Fibroblast of lung (primary cell): ENCODE results near the gene RCAN1. TPM values are rescaled to one million over a fixed set of nuclear protein-coding genes. Genes with fewer than 3 reads are reported as not detected.

Source experiments
- DNase-seq, 2 donors: peaks; one replicate each; pipeline versions ENCODE4 v3.0.0 to v3.0.0-alpha.2; 2010; ENCODE audit warnings: low read depth in 2 of 2
- H2AFZ ChIP-seq: 2 replicates; pipeline ENCODE4 v1.5.1; 2012; ENCODE audit warnings: low read length, control low read depth, inconsistent platforms
- H3K27ac ChIP-seq: 2 replicates; pipeline ENCODE4 v1.5.1; 2011; ENCODE audit warnings: low read length, control low read depth; ENCODE audit not compliant: insufficient read depth
- H3K27me3 ChIP-seq: 2 replicates; pipeline ENCODE4 v1.5.1; 2011; ENCODE audit warnings: mild to moderate bottlenecking, low read length; ENCODE audit not compliant: control insufficient read depth, insufficient read depth
- H3K36me3 ChIP-seq: 2 replicates; pipeline ENCODE4 v1.5.1; 2011; ENCODE audit warnings: low read length; ENCODE audit not compliant: control insufficient read depth, insufficient read depth
- H3K4me1 ChIP-seq: 2 replicates; pipeline ENCODE4 v1.5.1; 2011; ENCODE audit warnings: low read length; ENCODE audit not compliant: control insufficient read depth, insufficient read depth; ENCODE audit errors: extremely low read depth
- H3K4me2 ChIP-seq: 2 replicates; pipeline ENCODE4 v1.5.1; 2011; ENCODE audit warnings: low read length, control low read depth; ENCODE audit not compliant: insufficient read depth; ENCODE audit errors: extremely low read depth
- H3K4me3 ChIP-seq, 4 experiments: fragments of 200-600 bp in 1 of 4; sonication (generic) in 1 of 4; replicated peaks in 1 of 4; 2 replicates each; pipeline ENCODE4 v1.5.1; 2011 to 2016; ENCODE audit warnings: low read length in 4 of 4, low read depth in 3 of 4, mild to moderate bottlenecking in 3 of 4, control low read depth in 2 of 4, inconsistent platforms in 1 of 4, mixed read lengths in 1 of 4; ENCODE audit not compliant: insufficient read depth in 1 of 4; ENCODE audit errors: control extremely low read depth in 1 of 4
- H3K79me2 ChIP-seq: 2 replicates; pipeline ENCODE4 v1.5.1; 2012; ENCODE audit warnings: mild to moderate bottlenecking, low read length, inconsistent platforms; ENCODE audit not compliant: control insufficient read depth, insufficient read depth
- H3K9ac ChIP-seq: 2 replicates; pipeline ENCODE4 v1.5.1; 2011; ENCODE audit warnings: mild to moderate bottlenecking, low read length, control low read depth; ENCODE audit not compliant: insufficient read depth
- H3K9me3 ChIP-seq: 2 replicates; pipeline ENCODE4 v1.5.1; 2012; ENCODE audit warnings: low read depth, low read length; ENCODE audit not compliant: control insufficient read depth, insufficient read depth
- H4K20me1 ChIP-seq: 2 replicates; pipeline ENCODE4 v1.5.1; 2011; ENCODE audit warnings: low read length; ENCODE audit not compliant: control insufficient read depth, insufficient read depth; ENCODE audit errors: extremely low read depth
- EZH2 ChIP-seq: IDR thresholded peaks from 2 replicates; pipeline ENCODE4 v1.5.1; 2012; ENCODE audit warnings: low read length, control low read depth, mild to moderate bottlenecking; ENCODE audit errors: missing control alignments
- polyA plus RNA-seq, 2 donors: library from polyadenylated mRNA; depleted of rRNA in 1 of 2; stranded (reverse) in 1 of 2; unstranded in 1 of 2; fragments of >200 nt; gene quantifications; 2 replicates each; pipeline ENCODE4 v1.2.1, GENCODE V29; 2011 to 2012; ENCODE audit warnings: missing spikeins in 1 of 2
- total RNA-seq: library from RNA; depleted of rRNA; stranded (reverse); fragments of >200 nt; gene quantifications from 2 replicates; pipeline ENCODE4 v1.2.1, GENCODE V29; 2014
- TF ChIP-seq, protein P1 (sequence below), 2 donors: IDR thresholded peaks in 1 of 2; conservative IDR thresholded peaks in 1 of 2; 1 replicate in 1 of 2; 2 replicates in 1 of 2; pipeline ENCODE4 v1.5.1; 2011 to 2012; ENCODE audit warnings: low read length in 2 of 2, control low read depth in 1 of 2, inconsistent platforms in 1 of 2, low read depth in 1 of 2, mild to moderate bottlenecking in 1 of 2

The RCAN1 gene
- total and polyA plus RNA-seq, 2 donors (not counting 1 experiment from before 2014, with no cell fraction given): 94.8 to 259 TPM

GRCh38 chr21:34536311-34536710, 78.6 kb downstream of the RCAN1 start:
- Histone ChIP-seq H2AFZ (no peak overlapping the region), H3K4me2 (no peak overlapping the region), H3K4me3 (no peak overlapping the region), H4K20me1 (no peaks in the 10 kb centered on the region), H3K27ac (no peak overlapping the region), H3K9ac (no peak overlapping the region), H3K27me3 (no peaks in the 10 kb centered on the region), H3K9me3 (no peaks in the 10 kb centered on the region), H3K79me2 (no peaks in the 10 kb centered on the region), H3K4me1 (peaks cover 3% of the 10 kb centered on the region), H3K36me3 (peaks cover 2% of the 10 kb centered on the region)
- DNase-seq: no peak
- TF ChIP-seq, protein P1, sequence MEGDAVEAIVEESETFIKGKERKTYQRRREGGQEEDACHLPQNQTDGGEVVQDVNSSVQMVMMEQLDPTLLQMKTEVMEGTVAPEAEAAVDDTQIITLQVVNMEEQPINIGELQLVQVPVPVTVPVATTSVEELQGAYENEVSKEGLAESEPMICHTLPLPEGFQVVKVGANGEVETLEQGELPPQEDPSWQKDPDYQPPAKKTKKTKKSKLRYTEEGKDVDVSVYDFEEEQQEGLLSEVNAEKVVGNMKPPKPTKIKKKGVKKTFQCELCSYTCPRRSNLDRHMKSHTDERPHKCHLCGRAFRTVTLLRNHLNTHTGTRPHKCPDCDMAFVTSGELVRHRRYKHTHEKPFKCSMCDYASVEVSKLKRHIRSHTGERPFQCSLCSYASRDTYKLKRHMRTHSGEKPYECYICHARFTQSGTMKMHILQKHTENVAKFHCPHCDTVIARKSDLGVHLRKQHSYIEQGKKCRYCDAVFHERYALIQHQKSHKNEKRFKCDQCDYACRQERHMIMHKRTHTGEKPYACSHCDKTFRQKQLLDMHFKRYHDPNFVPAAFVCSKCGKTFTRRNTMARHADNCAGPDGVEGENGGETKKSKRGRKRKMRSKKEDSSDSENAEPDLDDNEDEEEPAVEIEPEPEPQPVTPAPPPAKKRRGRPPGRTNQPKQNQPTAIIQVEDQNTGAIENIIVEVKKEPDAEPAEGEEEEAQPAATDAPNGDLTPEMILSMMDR (conservative IDR thresholded peaks at IDR 0.05 in 1 of 2, IDR thresholded peaks at IDR 0.05 in 1 of 2; ENCODE audit: low read depth in 1 of 2, low read length in 2 of 2): no peak
- TF ChIP-seq EZH2: no peak

GRCh38 chr21:34535886-34536285, 79.0 kb downstream of the RCAN1 start:
- Histone ChIP-seq H3K36me3 (peaks cover 2% of the 10 kb centered on the region), H2AFZ (no peak overlapping the region), H3K4me1 (peaks cover 3% of the 10 kb centered on the region), H3K79me2 (no peaks in the 10 kb centered on the region), H4K20me1 (no peaks in the 10 kb centered on the region), H3K9ac (no peak overlapping the region), H3K4me2 (no peak overlapping the region), H3K9me3 (no peaks in the 10 kb centered on the region), H3K4me3 (no peak overlapping the region), H3K27ac (no peak overlapping the region), H3K27me3 (no peaks in the 10 kb centered on the region)
- DNase-seq: no peak
- TF ChIP-seq, protein P1 (conservative IDR thresholded peaks at IDR 0.05 in 1 of 2, IDR thresholded peaks at IDR 0.05 in 1 of 2; ENCODE audit: low read depth in 1 of 2, low read length in 2 of 2): no peak
- TF ChIP-seq EZH2: no peak

GRCh38 chr21:34534522-34534921, 80.4 kb downstream of the RCAN1 start:
- Histone ChIP-seq H3K27ac (no peak overlapping the region), H3K9ac (no peak overlapping the region), H3K36me3 (peaks cover 2% of the 10 kb centered on the region), H3K27me3 (no peaks in the 10 kb centered on the region), H3K4me2 (no peak overlapping the region), H3K9me3 (no peaks in the 10 kb centered on the region), H2AFZ (no peak overlapping the region), H3K4me3 (no peak overlapping the region), H3K4me1 (peaks cover 3% of the 10 kb centered on the region), H3K79me2 (no peaks in the 10 kb centered on the region), H4K20me1 (no peaks in the 10 kb centered on the region)
- peak in 1 of 2 donors; percentile 70 for DNase-seq
- no peak for TF ChIP-seq EZH2
- TF ChIP-seq, protein P1 (conservative IDR thresholded peaks at IDR 0.05 in 1 of 2, IDR thresholded peaks at IDR 0.05 in 1 of 2; ENCODE audit: low read depth in 1 of 2, low read length in 2 of 2): no peak
